Stimulated activated CD8-positive, alpha-beta memory T cell treated with anti-CD3 and anti-CD28 coated beads, Interleukin-2, amount 100 ng/mL, for 1 hour (primary cell): Measurements from ENCODE around the gene OR4C3.
A peak's percentile ranks its signal among the peaks of the same experiment; 100 is the strongest.
"Not testable (repeated sequence)": the region's sequence is repeated elsewhere in the genome, so short reads cannot be mapped to it uniquely, and the experiment has no call there.

ENCODE experiments used
- DNase-seq, 2 donors: peaks; one replicate each; pipeline ENCODE4 v3.0.0-alpha.2; 2020; ENCODE audit warnings: low read depth in 2 of 2

OR4C3 gene

DNA sequence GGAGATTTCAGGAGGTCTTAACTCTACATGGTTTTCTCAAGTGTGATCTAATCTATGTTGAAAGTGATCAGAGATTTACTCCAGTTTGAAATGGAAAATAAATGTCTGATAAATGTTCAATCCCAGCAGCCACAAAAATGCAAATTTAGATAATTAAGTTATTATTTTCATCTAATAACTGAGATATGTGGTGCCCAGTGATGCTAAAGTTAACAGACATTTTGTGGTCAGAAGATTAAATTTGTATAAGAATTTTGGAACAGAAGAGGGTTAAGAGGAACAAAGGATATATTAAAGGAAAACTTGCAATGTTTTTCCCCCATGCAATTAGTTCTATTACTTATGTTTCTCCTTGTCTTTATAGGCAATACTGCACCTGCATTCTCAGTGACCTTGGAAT lies at the start of gene OR4C3:
OR4C3 (plus strand) TSS at position 301 of the 400 bp plus-strand sequence. CDS start 102 bp downstream, outside the sequence.
- DNase-seq, result not testable (repeated sequence)

DNA sequence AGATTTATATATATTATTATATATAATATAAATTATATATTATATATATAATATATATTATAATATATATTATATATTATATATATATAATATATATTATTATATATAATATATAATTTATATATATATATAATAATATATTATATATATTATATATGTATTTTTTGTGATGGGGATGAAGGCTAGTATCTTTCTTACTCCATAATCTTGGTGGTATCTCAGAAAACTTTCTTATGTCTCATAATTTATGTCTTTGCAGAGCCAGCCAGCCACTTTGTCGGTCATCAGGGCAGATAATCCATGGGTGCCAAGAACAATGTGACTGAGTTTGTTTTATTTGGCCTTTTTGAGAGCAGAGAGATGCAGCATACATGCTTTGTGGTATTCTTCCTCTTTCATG lies 18.8 kb upstream of the OR4C3 start, which contains the start of gene OR4S1:
OR4S1 (plus strand) TSS at position 301 of the 400 bp plus-strand sequence; CDS start at position 301, 0 bp downstream.
- no peak for DNase-seq

DNA sequence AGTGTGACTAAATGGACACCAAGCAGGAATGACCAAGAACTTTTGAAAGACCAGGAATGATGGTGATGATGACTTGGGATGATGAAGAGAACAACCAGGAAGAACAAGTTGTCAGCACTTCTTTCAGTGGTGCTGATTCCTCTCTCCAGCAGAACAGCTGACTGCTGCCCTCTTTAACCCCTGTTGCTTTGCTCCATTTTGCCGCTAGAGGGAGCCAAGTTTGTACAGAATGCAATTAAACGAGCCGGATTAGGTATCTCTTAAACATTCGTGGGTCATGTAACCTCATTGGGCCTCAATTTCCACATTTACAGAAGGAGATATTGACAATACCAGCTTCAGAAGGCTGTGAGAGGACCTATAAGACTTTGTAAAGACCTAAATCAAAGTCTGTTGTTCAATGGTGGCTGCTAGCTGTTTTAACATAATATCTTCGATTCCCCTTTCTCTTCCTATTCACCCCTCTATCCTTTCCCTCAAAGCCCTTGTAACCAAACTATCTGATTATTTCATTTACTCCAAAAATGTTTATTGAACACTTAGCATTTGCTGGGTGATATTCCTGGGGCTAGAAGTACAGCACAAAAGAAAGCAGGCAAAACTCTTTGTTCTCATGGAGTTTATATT lies 16.8 kb upstream of the OR4C3 start:
- DNase-seq, result peak; percentile 17 to 24

DNA sequence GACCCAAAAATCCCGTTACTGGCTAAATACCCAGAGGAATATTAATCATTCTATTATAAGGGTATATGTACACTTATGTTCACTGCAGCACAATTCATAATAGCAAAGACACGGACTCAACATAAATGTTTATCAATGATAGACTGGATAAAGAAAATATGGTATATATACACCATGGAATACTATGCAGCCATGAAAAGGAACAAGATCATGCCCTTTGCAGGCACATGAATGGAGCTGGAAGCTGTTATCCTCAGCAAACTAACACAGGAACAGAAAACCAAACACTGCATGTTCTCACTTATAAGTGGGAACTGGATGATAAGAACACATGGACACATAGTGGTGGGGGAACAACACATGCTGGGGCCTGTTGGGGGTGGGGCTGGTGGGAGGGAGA lies 11.1 kb upstream of the OR4C3 start:
- not testable (repeated sequence) for DNase-seq

DNA sequence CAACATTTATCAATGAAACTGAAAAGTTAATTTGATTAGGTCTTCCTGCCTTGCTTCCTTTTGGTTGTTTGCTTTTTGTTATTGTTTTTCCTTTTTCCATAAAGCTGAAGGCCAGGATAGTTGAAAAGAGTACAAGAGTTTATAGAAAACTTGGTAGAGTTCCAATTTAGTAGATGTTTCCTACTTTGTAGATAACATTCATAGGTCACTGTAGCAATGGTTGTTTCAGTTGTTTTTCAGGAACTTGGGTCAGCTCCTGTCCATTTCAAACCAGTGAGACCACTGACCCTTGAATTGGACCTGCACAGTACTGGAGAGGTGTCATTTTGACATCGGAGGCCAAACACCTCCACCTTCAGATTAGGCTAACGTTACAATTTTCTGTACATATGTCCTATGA lies 4.9 kb upstream of the OR4C3 start:
- DNase-seq, result not testable (repeated sequence)

DNA sequence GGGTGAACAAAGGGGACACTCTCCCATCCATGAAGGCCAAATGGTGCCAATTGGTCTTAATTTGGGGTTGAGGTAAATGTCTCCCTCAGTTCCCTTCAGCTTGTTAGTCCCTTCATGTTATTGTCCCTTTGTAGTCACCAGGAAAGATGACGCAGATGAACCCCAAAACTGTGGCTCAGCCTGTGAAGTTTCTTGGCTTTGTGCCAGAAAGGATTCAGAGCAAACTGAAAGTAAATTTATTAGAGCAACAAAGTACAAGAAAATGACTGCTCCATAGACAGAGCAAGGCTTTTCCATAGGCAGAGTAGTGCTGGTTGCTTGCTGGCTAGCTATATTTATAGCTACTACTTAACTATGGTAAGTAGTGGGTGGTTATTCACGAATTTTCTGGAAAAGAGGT lies 16.7 kb downstream of the OR4C3 start:
- DNase-seq, result no peak

DNA sequence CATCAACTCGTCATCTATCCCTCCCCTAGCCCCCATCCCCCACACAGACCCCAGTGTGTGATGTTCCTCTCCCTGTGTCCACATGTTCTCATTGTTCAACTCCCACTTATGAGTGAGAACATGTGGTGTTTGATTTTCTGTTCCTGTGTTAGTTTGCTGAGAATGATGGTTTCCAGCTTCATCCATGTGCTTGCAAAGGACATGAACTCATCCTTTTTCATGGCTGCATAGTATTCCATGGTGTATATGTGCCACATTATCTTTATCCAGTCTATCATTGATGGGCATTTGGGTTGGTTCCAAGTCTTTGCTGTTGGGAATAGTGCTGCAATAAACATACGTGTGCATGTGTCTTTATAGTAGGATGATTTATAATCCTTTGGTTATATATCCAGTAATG lies 17.8 kb downstream of the OR4C3 start:
- not testable (repeated sequence) for DNase-seq

DNA sequence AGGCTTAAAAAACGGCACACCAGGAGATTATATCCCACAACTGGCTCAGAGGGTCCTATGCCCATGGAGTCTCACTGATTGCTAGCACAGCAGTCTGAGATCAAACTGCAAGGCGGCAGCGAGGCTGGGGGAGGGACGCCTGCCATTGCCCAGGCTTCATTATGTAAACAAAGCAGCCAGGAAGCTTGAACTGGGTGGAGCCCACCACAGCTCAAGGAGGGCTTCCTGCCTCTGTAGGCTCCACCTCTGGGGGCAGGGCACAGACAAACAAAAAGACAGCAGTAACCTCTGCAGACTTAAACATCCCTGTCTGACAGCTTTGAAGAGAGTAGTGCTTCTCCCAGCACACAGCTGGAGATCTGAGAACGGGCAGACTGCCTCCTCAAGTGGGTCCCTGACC lies 21.6 kb downstream of the OR4C3 start:
- DNase-seq, result not testable (repeated sequence)

DNA sequence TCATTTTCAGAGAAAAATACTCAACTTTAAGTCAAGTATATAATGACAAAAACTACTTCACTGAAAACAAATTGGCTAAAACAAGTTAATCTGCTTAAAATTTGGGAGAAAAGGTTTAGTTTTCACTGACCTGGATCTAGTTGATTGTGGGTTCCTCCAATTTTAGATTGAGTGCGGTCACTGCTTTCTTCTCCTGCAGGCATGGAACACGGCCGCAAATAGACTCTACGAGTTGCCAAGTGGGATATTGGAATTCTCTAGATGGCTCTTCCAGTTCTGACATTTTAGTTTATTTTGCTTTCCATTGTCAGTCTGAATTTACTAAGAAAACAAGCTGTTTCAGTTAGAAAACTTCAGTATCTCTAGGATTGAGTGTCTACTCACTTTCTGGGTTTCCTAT lies 29.3 kb downstream of the OR4C3 start:
- no peak for DNase-seq

DNA sequence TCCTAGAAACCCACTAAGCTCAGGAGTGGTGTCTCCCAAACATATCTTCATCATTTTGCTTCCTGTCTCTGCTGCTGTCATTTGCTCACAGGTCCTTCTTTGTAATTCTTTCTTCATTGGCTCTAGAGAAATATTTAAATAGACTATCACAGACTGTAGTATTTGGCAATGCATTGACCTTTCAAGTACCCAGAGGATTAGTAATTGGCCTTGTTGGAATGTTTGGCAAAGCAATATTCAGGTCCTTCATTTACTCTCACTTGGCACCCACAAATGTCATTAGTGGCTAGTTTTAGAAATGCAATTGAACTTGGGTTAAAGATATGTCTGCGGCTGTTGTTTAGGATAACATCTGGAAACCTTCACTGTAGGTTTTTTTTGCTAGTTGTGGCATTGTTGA lies 30.0 kb downstream of the OR4C3 start:
- DNase-seq, result no peak

DNA sequence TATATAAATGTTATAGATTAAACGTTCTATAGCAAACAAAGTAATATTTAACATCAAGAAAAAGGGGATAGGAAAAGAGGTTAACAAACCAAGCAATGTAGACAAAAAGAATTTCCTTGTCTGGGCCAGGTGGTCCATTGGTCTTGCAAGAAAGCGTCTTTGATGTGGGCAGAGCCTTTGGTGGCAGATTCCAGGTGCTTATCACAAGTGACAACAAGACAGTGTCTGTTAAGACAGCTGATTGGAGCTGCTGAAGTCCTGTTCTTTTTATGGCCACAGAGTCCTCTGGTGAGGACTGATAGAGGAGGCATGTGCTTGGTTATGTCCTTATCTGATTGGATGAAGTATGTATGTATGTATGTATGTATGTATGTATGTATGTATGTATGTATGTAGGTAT lies 36.6 kb downstream of the OR4C3 start:
- not testable (repeated sequence) for DNase-seq

DNA sequence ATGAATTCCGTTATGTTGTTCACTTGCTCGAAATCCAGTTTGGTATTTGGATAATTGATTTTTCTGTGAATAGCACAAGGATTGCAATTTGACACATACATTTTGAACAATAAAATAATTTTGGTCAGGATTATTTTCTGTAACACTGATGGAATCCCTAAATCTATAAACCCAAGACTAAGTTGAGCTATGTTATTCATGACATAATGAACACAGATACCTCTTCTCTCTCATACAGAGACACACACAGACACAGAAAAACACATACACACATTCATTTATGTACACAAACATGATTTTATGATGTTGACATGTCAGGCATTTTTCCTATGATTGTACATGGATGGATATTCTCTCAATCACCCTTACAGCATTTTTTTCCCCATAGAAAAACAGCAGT lies 41.6 kb downstream of the OR4C3 start, which contains the start of gene OR4C5:
OR4C5 (minus strand) TSS at position 101 of the 400 bp plus-strand sequence; CDS start at position 101, 0 bp downstream.
- no peak for DNase-seq
